HG03139 (cell line): Measurements from ENCODE around the gene CNTN4.
"Not testable (repeated sequence)": the region's sequence is repeated elsewhere in the genome, so short reads cannot be mapped to it uniquely, and the experiment has no call there.

Experiments
- ATAC-seq: cut with Tn5 transposase; IDR thresholded peaks from one replicate; pipeline ENCODE4 v1.9.1; 2021; ENCODE audit not compliant: unreplicated experiment

Gene CNTN4

DNA sequence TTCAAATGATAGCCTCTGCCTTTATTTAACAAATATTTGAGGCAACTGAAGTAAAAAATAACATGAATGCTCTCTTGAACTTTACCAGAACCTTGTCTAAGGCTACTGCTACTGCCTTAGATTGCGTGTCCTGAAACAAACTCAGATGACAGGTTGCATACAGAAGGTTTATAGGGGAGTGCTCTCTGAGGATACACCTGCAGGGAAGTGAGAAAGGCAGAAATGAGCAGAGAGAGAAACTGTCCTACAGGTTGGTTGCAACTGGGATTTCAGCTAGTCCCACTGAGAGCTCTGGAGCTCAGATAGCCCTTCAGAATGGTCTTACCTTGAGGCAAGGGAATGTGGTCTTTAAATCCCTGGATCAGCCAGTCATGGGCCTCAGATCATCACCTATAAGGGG is 846.0 kb downstream of the CNTN4 start:
- ATAC-seq = peak; percentile 81

DNA sequence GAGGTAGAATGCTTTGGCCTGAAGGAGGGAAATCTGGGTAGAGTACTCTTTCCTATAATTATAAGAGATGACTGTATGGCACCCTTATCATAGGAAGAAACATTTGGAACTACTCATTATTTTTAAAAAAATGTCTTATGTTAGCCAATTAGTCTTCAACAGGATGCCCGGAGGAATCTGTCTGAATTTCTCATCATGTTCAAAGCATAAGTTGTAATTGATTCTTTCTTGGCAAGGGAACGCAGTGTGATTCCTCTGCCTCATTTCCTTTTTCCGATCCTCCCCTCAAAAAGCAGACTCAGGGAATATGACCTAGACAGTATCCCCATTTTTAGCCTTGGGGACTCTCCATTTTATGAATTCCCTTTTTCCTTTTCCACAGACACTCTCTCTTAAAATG is 846.5 kb downstream of the CNTN4 start:
- ATAC-seq = no peak

GRCh38 chr3:2947536-2947935 is 848.9 kb downstream of the CNTN4 start:
- ATAC-seq = no peak

GRCh38 chr3:2948882-2949281 is 850.2 kb downstream of the CNTN4 start:
- no peak for ATAC-seq

DNA sequence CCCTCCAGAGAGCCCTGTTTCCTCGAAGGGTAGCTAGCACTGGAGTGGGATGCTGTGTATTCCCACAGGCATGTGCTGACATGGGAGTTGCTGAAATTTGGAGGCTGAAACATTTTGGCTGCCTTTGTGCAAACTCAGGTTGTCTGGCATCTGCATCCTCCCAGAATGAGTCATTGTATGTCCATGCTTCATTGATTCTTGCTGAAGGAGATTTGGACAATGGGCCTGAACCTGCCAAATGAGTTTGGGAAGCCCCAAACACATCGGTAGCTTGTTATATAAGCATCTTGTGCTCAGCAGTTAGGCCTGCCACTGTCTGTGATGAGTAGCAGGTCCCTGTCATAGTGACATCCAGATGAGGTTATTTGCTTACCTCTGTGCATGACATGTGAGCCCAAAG is 851.5 kb downstream of the CNTN4 start:
- ATAC-seq = no peak

- ATAC-seq = no peak
Measured at GRCh38 chr3:2957115-2957514, 858.4 kb downstream of the CNTN4 start.

GRCh38 chr3:2958551-2958950 is 859.9 kb downstream of the CNTN4 start:
- ATAC-seq = no peak

DNA sequence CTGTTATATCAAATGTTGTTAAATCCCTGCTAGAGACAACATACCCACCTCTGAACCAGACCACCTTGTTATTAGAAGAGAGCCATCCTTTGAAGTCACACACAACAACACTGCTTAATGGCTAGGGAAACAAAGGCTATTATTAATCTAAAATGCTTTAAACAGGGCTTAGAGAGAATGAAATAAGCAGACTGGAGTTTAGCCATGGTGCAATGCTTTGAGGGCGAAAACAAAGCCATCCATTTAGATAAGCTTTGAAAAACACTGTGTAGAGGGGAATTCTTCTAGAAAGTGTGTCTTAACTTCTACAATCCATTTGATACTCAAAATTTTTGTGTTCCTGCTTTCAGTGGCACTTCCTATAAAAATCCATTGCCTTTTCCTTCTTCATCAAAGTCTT is 862.9 kb downstream of the CNTN4 start:
- ATAC-seq = no peak

GRCh38 chr3:2967871-2968270 is 869.2 kb downstream of the CNTN4 start:
- ATAC-seq = no peak

DNA sequence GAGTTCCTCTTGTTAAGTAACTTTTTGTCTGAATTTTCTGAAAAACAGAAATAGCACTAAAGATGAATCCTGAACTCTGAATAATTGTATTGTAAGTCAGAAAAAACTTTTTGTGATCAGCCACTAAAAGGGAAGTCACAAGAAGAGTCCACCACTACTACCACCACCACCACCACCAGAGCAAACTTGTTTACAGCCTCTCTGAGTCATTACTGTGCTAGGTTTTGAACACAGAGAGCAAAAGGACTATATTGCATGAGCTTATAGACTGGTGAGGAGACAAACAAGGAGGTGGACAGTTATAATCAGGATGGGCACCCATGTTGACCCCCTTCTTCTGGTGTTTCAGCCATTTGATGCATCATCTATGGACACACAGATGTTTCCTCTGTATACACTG is 869.8 kb downstream of the CNTN4 start:
- no peak for ATAC-seq

DNA sequence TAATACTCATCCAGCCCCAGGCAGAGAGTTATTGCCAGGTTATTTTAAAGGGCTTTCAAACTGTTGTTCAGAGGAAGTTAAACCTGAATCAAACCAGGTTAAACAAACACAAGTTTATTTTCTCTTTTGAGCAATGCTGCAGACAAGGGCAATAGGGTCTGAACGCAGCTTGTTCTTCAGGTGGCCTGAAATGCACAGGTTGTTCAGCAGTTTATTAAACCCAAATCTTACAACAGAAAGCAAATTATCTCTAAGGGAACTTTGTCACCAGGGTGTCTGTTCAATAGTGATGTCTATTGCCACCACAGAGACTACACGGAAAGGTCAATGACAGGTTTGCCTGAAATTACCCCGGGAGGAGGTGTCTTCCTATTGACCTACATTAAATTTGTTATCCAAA is 877.5 kb downstream of the CNTN4 start:
- no peak for ATAC-seq

DNA sequence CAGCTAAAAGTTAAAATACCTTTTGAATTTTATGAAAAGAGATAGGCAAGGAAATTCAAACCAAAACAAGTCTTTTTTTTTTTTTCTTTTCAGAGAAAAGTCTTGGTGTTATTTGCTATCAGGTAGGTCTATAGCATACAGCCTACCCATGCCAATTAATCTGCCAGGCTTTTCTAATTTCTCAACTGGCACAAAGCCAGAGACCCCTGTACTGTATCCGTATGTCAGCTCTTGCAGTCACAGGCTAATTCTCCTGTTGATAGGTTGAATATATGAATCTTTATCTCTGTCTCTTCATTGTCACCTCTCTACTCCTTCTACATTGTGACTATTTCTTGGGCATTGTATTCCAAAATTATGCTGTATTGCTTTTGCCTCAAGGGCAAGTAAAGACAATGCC is 878.1 kb downstream of the CNTN4 start:
- no peak for ATAC-seq

- ATAC-seq = no peak
Measured at GRCh38 chr3:2978977-2979732, 880.5 kb downstream of the CNTN4 start.

DNA sequence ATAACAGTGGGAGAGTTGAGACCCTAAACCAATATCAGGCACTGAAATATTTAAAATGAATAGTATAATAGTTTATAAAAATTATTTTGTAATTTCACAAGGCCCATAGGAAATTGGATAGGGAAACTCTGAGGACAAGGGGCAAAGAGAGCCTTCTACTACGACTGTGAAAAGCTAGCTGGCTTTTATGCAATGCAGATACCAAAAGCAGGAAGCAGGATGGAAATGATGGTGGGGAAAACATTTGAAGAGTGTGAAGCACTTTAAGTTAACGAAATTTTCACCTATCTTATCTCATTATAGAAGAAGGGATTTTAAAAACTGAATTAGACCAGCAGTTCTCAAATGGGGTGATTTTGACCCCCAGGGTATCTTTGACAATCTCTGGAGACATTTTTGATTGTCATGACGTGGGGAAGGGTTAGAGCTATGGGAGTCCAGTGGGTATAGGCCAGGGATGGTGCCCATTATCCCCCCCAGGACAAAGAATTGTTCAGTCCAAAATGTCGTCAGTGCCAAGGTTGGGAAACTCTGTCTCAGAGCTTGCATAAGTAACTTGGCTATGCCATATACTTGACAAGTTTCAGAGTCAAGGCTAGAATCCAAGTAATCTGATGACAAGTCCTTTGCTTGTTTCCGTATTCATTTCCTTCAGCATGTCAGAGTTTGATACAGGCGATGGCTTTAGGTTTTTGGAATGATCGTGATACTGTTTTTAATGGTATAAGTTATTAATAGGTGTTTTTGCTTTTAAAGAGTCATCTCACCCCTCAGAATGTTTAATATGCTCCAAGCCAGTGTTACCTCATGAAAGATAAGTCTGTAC is 885.6 kb downstream of the CNTN4 start:
- ATAC-seq = no peak

- ATAC-seq = no peak
Measured at GRCh38 chr3:2984831-2985220, 886.2 kb downstream of the CNTN4 start.

- no peak for ATAC-seq
Measured at GRCh38 chr3:2985479-2985878, 886.8 kb downstream of the CNTN4 start.

DNA sequence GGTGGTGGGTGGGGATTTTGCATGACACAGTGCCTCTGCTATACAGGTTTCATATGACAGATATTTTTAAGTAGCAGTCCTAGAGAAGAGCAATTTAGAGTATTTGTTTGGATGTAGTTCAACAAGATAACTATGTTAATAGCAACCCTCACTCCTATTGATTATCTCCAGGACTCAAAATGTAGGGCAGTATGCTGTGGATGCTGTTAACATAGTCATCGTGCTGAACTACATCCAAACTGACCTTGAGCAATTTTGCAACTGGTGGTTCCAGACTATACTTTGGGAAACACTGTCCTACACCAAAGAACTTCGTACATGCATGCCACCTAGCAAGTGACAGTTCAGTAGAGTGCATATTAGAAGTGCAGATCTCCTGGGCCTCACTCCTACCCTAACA is 893.9 kb downstream of the CNTN4 start:
- ATAC-seq = no peak

- ATAC-seq = not testable (repeated sequence)
Measured at GRCh38 chr3:2993130-2993529, 894.5 kb downstream of the CNTN4 start.

GRCh38 chr3:2993736-2994135 is 895.1 kb downstream of the CNTN4 start:
- ATAC-seq = no peak

GRCh38 chr3:2995195-2995594 is 896.5 kb downstream of the CNTN4 start:
- no peak for ATAC-seq

DNA sequence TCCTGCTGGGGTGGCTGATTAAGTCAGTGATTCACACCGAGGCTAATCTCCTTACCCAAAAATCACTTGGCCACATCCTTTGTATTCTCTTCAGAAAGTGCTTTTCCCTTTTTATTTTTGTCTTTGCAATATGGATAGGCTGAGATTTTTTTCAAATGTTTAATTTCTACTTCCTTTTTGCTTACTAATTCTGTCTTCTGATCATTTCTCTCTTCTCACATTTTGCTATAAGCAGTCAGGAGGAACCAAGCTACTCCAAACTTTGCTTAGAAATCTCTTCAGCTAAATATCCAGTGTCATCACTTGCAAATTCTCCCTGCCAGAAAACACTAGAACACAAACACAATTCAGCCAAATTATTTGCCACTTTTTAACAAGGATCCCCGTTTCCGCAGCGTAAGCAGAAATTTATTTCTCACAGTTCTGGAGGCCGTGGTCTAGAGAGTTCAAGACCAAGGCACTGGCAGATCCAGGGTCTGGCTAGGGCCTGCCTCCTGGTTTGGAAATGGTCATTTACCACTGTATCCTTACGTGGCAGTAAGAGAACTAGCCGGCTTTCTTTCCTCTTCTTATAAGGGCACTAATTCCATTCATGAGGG is 906.6 kb downstream of the CNTN4 start:
- no peak for ATAC-seq
